ENCODE data around the gene ELOB.

Gene ELOB

GRCh38 chr16:2767140-2767731 is 9.8 kb downstream of the ELOB start:
- peaks cover 97% of the 10 kb centered on the region for H3K36me3 ChIP-seq
- DNase-seq, result no peak
- H3K27me3 ChIP-seq, result no peaks in the 10 kb centered on the region
- H3K4me3 ChIP-seq (ENCODE audit: low read depth, low read length), result no peak overlapping the region
- H3K4me1 ChIP-seq, result no peaks in the 10 kb centered on the region
- TF ChIP-seq CTCF (IDR thresholded peaks at IDR 0.05; ENCODE audit: low read depth, low read length), result no peak
- H3K9me3 ChIP-seq, result no peaks in the 10 kb centered on the region

GRCh38 chr16:2766430-2767139 is 10.5 kb downstream of the ELOB start:
- peaks cover 98% of the 10 kb centered on the region for H3K36me3 ChIP-seq
- H3K4me1 ChIP-seq, result no peaks in the 10 kb centered on the region
- H3K9me3 ChIP-seq, result no peaks in the 10 kb centered on the region
- no peaks in the 10 kb centered on the region for H3K27me3 ChIP-seq
- H3K4me3 ChIP-seq (ENCODE audit: low read depth, low read length), result no peak overlapping the region
- no peak for DNase-seq
- no peak for TF ChIP-seq CTCF (IDR thresholded peaks at IDR 0.05; ENCODE audit: low read depth, low read length)

- H3K4me3 ChIP-seq (ENCODE audit: low read depth, low read length), result no peak overlapping the region
- no peaks in the 10 kb centered on the region for H3K27me3 ChIP-seq
- DNase-seq, result no peak
- TF ChIP-seq CTCF (IDR thresholded peaks at IDR 0.05; ENCODE audit: low read depth, low read length), result no peak
- H3K36me3 ChIP-seq, result peaks cover 100% of the 10 kb centered on the region
- no peaks in the 10 kb centered on the region for H3K4me1 ChIP-seq
- no peaks in the 10 kb centered on the region for H3K9me3 ChIP-seq
Observed at GRCh38 chr16:2765462-2766404, 11.3 kb downstream of the ELOB start.

- Histone ChIP-seq H3K9me3 (no peaks in the 10 kb centered on the region), H3K27me3 (no peaks in the 10 kb centered on the region), H3K36me3 (peaks cover 100% of the 10 kb centered on the region), H3K4me3 (ENCODE audit: low read depth, low read length) (no peak overlapping the region), H3K4me1 (no peaks in the 10 kb centered on the region)
- DNase-seq, result no peak
- no peak for TF ChIP-seq CTCF (IDR thresholded peaks at IDR 0.05; ENCODE audit: low read depth, low read length)
Observed at GRCh38 chr16:2764718-2765117, 12.4 kb downstream of the ELOB start.

- no peak for TF ChIP-seq CTCF (IDR thresholded peaks at IDR 0.05; ENCODE audit: low read depth, low read length)
- Histone ChIP-seq H3K4me1 (no peaks in the 10 kb centered on the region), H3K4me3 (ENCODE audit: low read depth, low read length) (no peak overlapping the region), H3K27me3 (no peaks in the 10 kb centered on the region), H3K36me3 (peaks cover 100% of the 10 kb centered on the region), H3K9me3 (no peaks in the 10 kb centered on the region)
- no peak for DNase-seq
Observed at GRCh38 chr16:2763173-2763572, 13.9 kb downstream of the ELOB start.

All from BE2C (cell line).